Mononuclear cell (primary cell): ENCODE results near the gene TTC7B. TPM values are rescaled to one million over a fixed set of nuclear protein-coding genes. Genes with fewer than 3 reads are reported as not detected.

Experiments used
- H3K27me3 ChIP-seq: 2 replicates; pipeline ENCODE4 v1.6.0; 2011; ENCODE audit warnings: low read length, control low read depth; ENCODE audit not compliant: insufficient read depth
- H3K4me1 ChIP-seq: 2 replicates; pipeline ENCODE4 v1.5.1; 2011; ENCODE audit warnings: mild to moderate bottlenecking, low read length, control low read depth; ENCODE audit not compliant: insufficient read depth
- H3K4me3 ChIP-seq: 2 replicates; pipeline ENCODE4 v1.5.1; 2011; ENCODE audit warnings: mild to moderate bottlenecking, low read length, moderate library complexity
- H3K9me3 ChIP-seq: 2 replicates; pipeline ENCODE4 v1.5.1; 2011; ENCODE audit warnings: low read depth, mild to moderate bottlenecking, control low read depth, low read length
- total RNA-seq: library from RNA; depleted of rRNA; stranded (reverse); fragments of >200 nt; gene quantifications from one replicate; pipeline ENCODE4 v1.2.3, GENCODE V29; 2012

Gene TTC7B
- total RNA-seq, 1 donor = 8.3 TPM

- Histone ChIP-seq H3K4me3 (no peak overlapping the region), H3K9me3 (no peaks in the 10 kb centered on the region), H3K4me1 (peaks cover 18% of the 10 kb centered on the region), H3K27me3 (no peaks in the 10 kb centered on the region)
Measured at GRCh38 chr14:90682615-90683014, 133.6 kb downstream of the TTC7B start.

GRCh38 chr14:90681929-90682328 is 134.3 kb downstream of the TTC7B start:
- peaks cover 24% of the 10 kb centered on the region for H3K4me1 ChIP-seq
- no peaks in the 10 kb centered on the region for H3K27me3 ChIP-seq
- H3K9me3 ChIP-seq = no peaks in the 10 kb centered on the region
- H3K4me3 ChIP-seq = no peak overlapping the region

- Histone ChIP-seq H3K9me3 (no peaks in the 10 kb centered on the region), H3K4me1 (peaks cover 34% of the 10 kb centered on the region), H3K4me3 (no peak overlapping the region), H3K27me3 (no peaks in the 10 kb centered on the region)
Measured at GRCh38 chr14:90678846-90679362, 137.3 kb downstream of the TTC7B start.

GRCh38 chr14:90678420-90678819 is 137.8 kb downstream of the TTC7B start:
- no peaks in the 10 kb centered on the region for H3K9me3 ChIP-seq
- H3K4me3 ChIP-seq = no peak overlapping the region
- H3K27me3 ChIP-seq = no peaks in the 10 kb centered on the region
- H3K4me1 ChIP-seq = peaks cover 36% of the 10 kb centered on the region

GRCh38 chr14:90677484-90678050 is 138.7 kb downstream of the TTC7B start:
- Histone ChIP-seq H3K27me3 (no peaks in the 10 kb centered on the region), H3K4me3 (no peak overlapping the region), H3K4me1 (peaks cover 36% of the 10 kb centered on the region), H3K9me3 (no peaks in the 10 kb centered on the region)

- Histone ChIP-seq H3K4me1 (peaks cover 34% of the 10 kb centered on the region), H3K9me3 (no peaks in the 10 kb centered on the region), H3K27me3 (no peaks in the 10 kb centered on the region), H3K4me3 (no peak overlapping the region)
Measured at GRCh38 chr14:90676912-90677311, 139.3 kb downstream of the TTC7B start.

GRCh38 chr14:90676356-90676755 is 139.9 kb downstream of the TTC7B start:
- Histone ChIP-seq H3K4me1 (peaks cover 36% of the 10 kb centered on the region), H3K4me3 (no peak overlapping the region), H3K9me3 (no peaks in the 10 kb centered on the region), H3K27me3 (no peaks in the 10 kb centered on the region)

- Histone ChIP-seq H3K9me3 (no peaks in the 10 kb centered on the region), H3K27me3 (no peaks in the 10 kb centered on the region), H3K4me1 (peaks cover 45% of the 10 kb centered on the region), H3K4me3 (no peak overlapping the region)
Measured at GRCh38 chr14:90675399-90675798, 140.8 kb downstream of the TTC7B start.

- H3K4me3 ChIP-seq = no peak overlapping the region
- no peaks in the 10 kb centered on the region for H3K9me3 ChIP-seq
- no peaks in the 10 kb centered on the region for H3K27me3 ChIP-seq
- peaks cover 45% of the 10 kb centered on the region for H3K4me1 ChIP-seq
Measured at GRCh38 chr14:90674716-90675115, 141.5 kb downstream of the TTC7B start.

GRCh38 chr14:90674043-90674670 is 142.1 kb downstream of the TTC7B start:
- Histone ChIP-seq H3K27me3 (no peaks in the 10 kb centered on the region), H3K9me3 (no peaks in the 10 kb centered on the region), H3K4me3 (no peak overlapping the region), H3K4me1 (peaks cover 45% of the 10 kb centered on the region)

GRCh38 chr14:90671382-90672234 is 144.6 kb downstream of the TTC7B start:
- Histone ChIP-seq H3K9me3 (no peaks in the 10 kb centered on the region), H3K4me3 (no peak overlapping the region), H3K27me3 (no peaks in the 10 kb centered on the region), H3K4me1 (peaks cover 38% of the 10 kb centered on the region)

GRCh38 chr14:90669731-90670130 is 146.5 kb downstream of the TTC7B start:
- peaks cover 33% of the 10 kb centered on the region for H3K4me1 ChIP-seq
- no peaks in the 10 kb centered on the region for H3K9me3 ChIP-seq
- no peaks in the 10 kb centered on the region for H3K27me3 ChIP-seq
- no peak overlapping the region for H3K4me3 ChIP-seq

- Histone ChIP-seq H3K4me3 (no peak overlapping the region), H3K27me3 (no peaks in the 10 kb centered on the region), H3K4me1 (peaks cover 27% of the 10 kb centered on the region), H3K9me3 (no peaks in the 10 kb centered on the region)
Measured at GRCh38 chr14:90666571-90666970, 149.7 kb downstream of the TTC7B start.

- no peaks in the 10 kb centered on the region for H3K9me3 ChIP-seq
- no peak overlapping the region for H3K4me3 ChIP-seq
- no peaks in the 10 kb centered on the region for H3K27me3 ChIP-seq
- H3K4me1 ChIP-seq = peaks cover 26% of the 10 kb centered on the region
Measured at GRCh38 chr14:90665321-90666000, 150.8 kb downstream of the TTC7B start.

- H3K4me1 ChIP-seq = peaks cover 32% of the 10 kb centered on the region
- no peaks in the 10 kb centered on the region for H3K9me3 ChIP-seq
Measured at GRCh38 chr14:90664911-90665310, 151.3 kb downstream of the TTC7B start.

More at GRCh38 chr14:90664911-90665310, 151.3 kb downstream of the TTC7B start:
- Histone ChIP-seq H3K27me3 (no peaks in the 10 kb centered on the region), H3K4me3 (no peak overlapping the region)
